Peyer's patch (tissue), 4 donors: ENCODE results near the gene TICAM1.
"Not testable (repeated sequence)": the region's sequence is repeated elsewhere in the genome, so short reads cannot be mapped to it uniquely, and the experiment has no call there.

Source experiments
- POLR2A ChIP-seq, 2 donors: fragments of 450-650 bp; IDR thresholded peaks; one replicate each; pipeline ENCODE4 v1.5.1; 2017; ENCODE audit warnings: antibody characterized with exemption in 2 of 2, mild to moderate bottlenecking in 2 of 2, moderate library complexity in 2 of 2
- TF ChIP-seq, protein P1 (sequence below), 6 experiments: fragments of 450-650 bp in 4 of 6; fragments of 200-600 bp in 2 of 6; sonication (generic) in 1 of 6; IDR thresholded peaks; one replicate each; pipeline ENCODE4 v1.5.1; 2017 to 2019; ENCODE audit warnings: antibody characterized with exemption in 6 of 6, mild to moderate bottlenecking in 3 of 6, moderate library complexity in 1 of 6

DNA sequence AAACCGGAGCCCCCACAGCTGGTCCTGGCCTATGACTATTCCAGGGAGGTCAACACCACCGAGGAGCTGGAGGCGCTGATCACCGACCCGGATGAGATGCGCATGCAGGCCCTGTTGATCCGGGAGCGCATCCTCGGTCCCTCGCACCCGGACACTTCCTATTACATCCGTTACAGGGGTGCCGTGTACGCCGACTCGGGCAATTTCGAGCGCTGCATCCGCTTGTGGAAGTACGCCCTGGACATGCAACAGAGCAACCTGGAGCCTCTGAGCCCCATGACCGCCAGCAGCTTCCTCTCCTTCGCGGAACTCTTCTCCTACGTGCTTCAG is 38.7 kb downstream of the TICAM1 start:
- TF ChIP-seq, protein P1, sequence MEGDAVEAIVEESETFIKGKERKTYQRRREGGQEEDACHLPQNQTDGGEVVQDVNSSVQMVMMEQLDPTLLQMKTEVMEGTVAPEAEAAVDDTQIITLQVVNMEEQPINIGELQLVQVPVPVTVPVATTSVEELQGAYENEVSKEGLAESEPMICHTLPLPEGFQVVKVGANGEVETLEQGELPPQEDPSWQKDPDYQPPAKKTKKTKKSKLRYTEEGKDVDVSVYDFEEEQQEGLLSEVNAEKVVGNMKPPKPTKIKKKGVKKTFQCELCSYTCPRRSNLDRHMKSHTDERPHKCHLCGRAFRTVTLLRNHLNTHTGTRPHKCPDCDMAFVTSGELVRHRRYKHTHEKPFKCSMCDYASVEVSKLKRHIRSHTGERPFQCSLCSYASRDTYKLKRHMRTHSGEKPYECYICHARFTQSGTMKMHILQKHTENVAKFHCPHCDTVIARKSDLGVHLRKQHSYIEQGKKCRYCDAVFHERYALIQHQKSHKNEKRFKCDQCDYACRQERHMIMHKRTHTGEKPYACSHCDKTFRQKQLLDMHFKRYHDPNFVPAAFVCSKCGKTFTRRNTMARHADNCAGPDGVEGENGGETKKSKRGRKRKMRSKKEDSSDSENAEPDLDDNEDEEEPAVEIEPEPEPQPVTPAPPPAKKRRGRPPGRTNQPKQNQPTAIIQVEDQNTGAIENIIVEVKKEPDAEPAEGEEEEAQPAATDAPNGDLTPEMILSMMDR (IDR thresholded peaks at IDR 0.05), result not testable (repeated sequence)
- not testable (repeated sequence) for TF ChIP-seq POLR2A (IDR thresholded peaks at IDR 0.05)
